Liver (tissue), 9 donors: ENCODE results near the gene PCP2. TPM values are rescaled to one million over a fixed set of nuclear protein-coding genes. Genes with fewer than 3 reads are reported as not detected.

Experiments used
- DNase-seq: peaks from one replicate; pipeline ENCODE4 v3.0.0-alpha.2; 2017; ENCODE audit warnings: low spot score
- H3K27ac ChIP-seq, 2 donors: one replicate each; pipeline ENCODE4 v1.7.0; 2013; ENCODE audit warnings: inconsistent platforms in 2 of 2, low read length in 2 of 2, control low read depth in 1 of 2, low read depth in 1 of 2, mild to moderate bottlenecking in 1 of 2
- H3K27me3 ChIP-seq, 4 donors: one replicate each; pipeline versions ENCODE4 v1.6.1 to v1.7.0; 2013; ENCODE audit warnings: low read length in 3 of 4, inconsistent platforms in 1 of 4, mild to moderate bottlenecking in 1 of 4, moderate library complexity in 1 of 4; ENCODE audit not compliant: control insufficient read depth in 4 of 4, insufficient read depth in 4 of 4
- H3K36me3 ChIP-seq, 4 donors: one replicate each; pipeline versions ENCODE4 v1.6.1 to v1.7.0; 2013; ENCODE audit warnings: low read length in 3 of 4, mild to moderate bottlenecking in 3 of 4, low read depth in 1 of 4, moderate library complexity in 1 of 4; ENCODE audit not compliant: control insufficient read depth in 4 of 4, insufficient read depth in 3 of 4
- H3K4me1 ChIP-seq, 4 donors: one replicate each; pipeline versions ENCODE4 v1.6.1 to v1.7.0; 2013; ENCODE audit warnings: low read length in 3 of 4, mild to moderate bottlenecking in 3 of 4, moderate library complexity in 1 of 4; ENCODE audit not compliant: control insufficient read depth in 4 of 4, insufficient read depth in 4 of 4
- H3K4me3 ChIP-seq, 3 donors: one replicate each; pipeline versions ENCODE4 v1.6.1 to v1.7.0; 2013; ENCODE audit warnings: low read length in 3 of 3, control low read depth in 1 of 3, low read depth in 1 of 3, mild to moderate bottlenecking in 1 of 3
- H3K9ac ChIP-seq, 2 donors: one replicate each; pipeline ENCODE4 v1.7.0; 2013; ENCODE audit warnings: low read length in 2 of 2, mild to moderate bottlenecking in 2 of 2, moderate library complexity in 2 of 2, control low read depth in 1 of 2, low read depth in 1 of 2
- H3K9me3 ChIP-seq, 4 donors: one replicate each; pipeline versions ENCODE4 v1.6.1 to v1.7.0; 2013; ENCODE audit warnings: low read length in 3 of 4; ENCODE audit not compliant: control insufficient read depth in 4 of 4
- EGR1 ChIP-seq, 2 donors: IDR thresholded peaks; 2 replicates each; pipeline ENCODE4 v1.6.1; 2016 to 2018; ENCODE audit warnings: antibody characterized with exemption in 2 of 2, low read depth in 2 of 2
- FOXA1 ChIP-seq: IDR thresholded peaks from 2 replicates; pipeline ENCODE4 v1.6.1; 2016; ENCODE audit warnings: antibody characterized with exemption
- FOXA2 ChIP-seq: IDR thresholded peaks from 2 replicates; pipeline ENCODE4 v1.6.1; 2016; ENCODE audit warnings: antibody characterized with exemption
- GABPA ChIP-seq, 2 donors: IDR thresholded peaks in 1 of 2; conservative IDR thresholded peaks in 1 of 2; 2 replicates each; pipeline ENCODE4 v1.6.1; 2016; ENCODE audit warnings: antibody characterized with exemption in 2 of 2, mild to moderate bottlenecking in 1 of 2, moderate library complexity in 1 of 2
- HNF4G ChIP-seq: IDR thresholded peaks from 2 replicates; pipeline ENCODE4 v1.6.1; 2016; ENCODE audit warnings: antibody characterized with exemption
- JUND ChIP-seq, 2 donors: IDR thresholded peaks; 2 replicates each; pipeline ENCODE4 v1.6.1; 2016; ENCODE audit warnings: antibody characterized with exemption in 2 of 2
- RAD21 ChIP-seq, 2 donors: IDR thresholded peaks; 2 replicates each; pipeline ENCODE4 v1.6.1; 2016; ENCODE audit warnings: antibody characterized with exemption in 2 of 2, mild to moderate bottlenecking in 2 of 2
- RXRA ChIP-seq, 2 donors: IDR thresholded peaks; 2 replicates each; pipeline ENCODE4 v1.6.1; 2017 to 2018; ENCODE audit warnings: antibody characterized with exemption in 2 of 2, mild to moderate bottlenecking in 1 of 2
- SP1 ChIP-seq: IDR thresholded peaks from 2 replicates; pipeline ENCODE4 v1.6.1; 2018; ENCODE audit warnings: antibody characterized with exemption, mild to moderate bottlenecking
- TAF1 ChIP-seq: conservative IDR thresholded peaks from 2 replicates; pipeline ENCODE4 v1.6.1; 2016; ENCODE audit warnings: antibody characterized with exemption, mild to moderate bottlenecking
- YY1 ChIP-seq: IDR thresholded peaks from 2 replicates; pipeline ENCODE4 v1.6.1; 2016; ENCODE audit warnings: antibody characterized with exemption, mild to moderate bottlenecking
- WGBS: extraction: QIAGEN DNeasy Blood & Tissue Kit; methylation state at CpG from one replicate; pipeline ENCODE4 v1.1.7; 2013; 5-methylcytosine and 5-hydroxymethylcytosine counted together
- polyA plus RNA-seq, 2 donors: library from polyadenylated mRNA; stranded (reverse) in 1 of 2; unstranded in 1 of 2; fragments of 200-250 nt in 1 of 2; fragments of >200 nt in 1 of 2; fragmentation: Nextera tagmentation in 1 of 2; extraction: Ambion mirVana in 1 of 2; gene quantifications; one replicate each; pipeline versions ENCODE4 v1.2.1 to v1.2.3, GENCODE V29; 2013 to 2015
- total RNA-seq, 2 donors: library from RNA; depleted of rRNA; stranded (reverse); fragments of >200 nt; gene quantifications; one replicate each; pipeline ENCODE4 v1.2.3, GENCODE V29; 2014
- TF ChIP-seq, protein P1 (sequence below): IDR thresholded peaks from 2 replicates; pipeline ENCODE4 v1.6.1; 2016; ENCODE audit warnings: antibody characterized with exemption, mild to moderate bottlenecking
- TF ChIP-seq, protein P2 (sequence below): fragments of 150-350 bp; IDR thresholded peaks from 2 replicates; pipeline ENCODE4 v1.5.1; 2017; ENCODE audit warnings: improper control_type of control experiment, low read depth, low read length; ENCODE audit not compliant: missing input control
- TF ChIP-seq, protein P3 (sequence below): IDR thresholded peaks from 2 replicates; pipeline ENCODE4 v1.6.1; 2016; ENCODE audit warnings: antibody characterized with exemption
- TF ChIP-seq, protein P4 (sequence below): IDR thresholded peaks from 2 replicates; pipeline ENCODE4 v1.6.1; 2016; ENCODE audit warnings: antibody characterized with exemption
- TF ChIP-seq, protein P5 (sequence below): IDR thresholded peaks from 2 replicates; pipeline ENCODE4 v1.6.1; 2016; ENCODE audit warnings: antibody characterized with exemption
- donor health status: healthy.
- donor health status: healthy.
- donor health status: healthy.
- donor health status: healthy.
- donor health status: healthy.

PCP2 gene
- total and polyA plus RNA-seq, 4 donors: 0.08 to 0.25 TPM; not detected in 2

DNA sequence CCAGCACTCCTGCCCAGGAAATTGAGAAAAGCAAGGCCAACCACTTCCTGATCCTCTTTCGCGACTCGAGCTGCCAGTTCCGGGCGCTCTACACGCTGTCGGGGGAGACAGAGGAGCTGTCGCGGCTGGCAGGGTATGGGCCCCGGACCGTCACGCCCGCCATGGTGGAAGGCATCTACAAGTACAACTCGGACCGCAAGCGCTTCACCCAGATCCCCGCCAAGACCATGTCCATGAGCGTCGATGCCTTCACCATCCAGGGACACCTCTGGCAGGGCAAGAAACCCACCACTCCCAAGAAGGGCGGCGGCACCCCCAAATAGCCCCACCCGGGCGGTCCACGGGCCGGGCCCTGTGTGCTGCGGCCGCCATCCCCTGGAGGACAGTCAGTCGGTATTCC is 15.8 kb downstream of the PCP2 start (continued):
- TF ChIP-seq, protein P1, sequence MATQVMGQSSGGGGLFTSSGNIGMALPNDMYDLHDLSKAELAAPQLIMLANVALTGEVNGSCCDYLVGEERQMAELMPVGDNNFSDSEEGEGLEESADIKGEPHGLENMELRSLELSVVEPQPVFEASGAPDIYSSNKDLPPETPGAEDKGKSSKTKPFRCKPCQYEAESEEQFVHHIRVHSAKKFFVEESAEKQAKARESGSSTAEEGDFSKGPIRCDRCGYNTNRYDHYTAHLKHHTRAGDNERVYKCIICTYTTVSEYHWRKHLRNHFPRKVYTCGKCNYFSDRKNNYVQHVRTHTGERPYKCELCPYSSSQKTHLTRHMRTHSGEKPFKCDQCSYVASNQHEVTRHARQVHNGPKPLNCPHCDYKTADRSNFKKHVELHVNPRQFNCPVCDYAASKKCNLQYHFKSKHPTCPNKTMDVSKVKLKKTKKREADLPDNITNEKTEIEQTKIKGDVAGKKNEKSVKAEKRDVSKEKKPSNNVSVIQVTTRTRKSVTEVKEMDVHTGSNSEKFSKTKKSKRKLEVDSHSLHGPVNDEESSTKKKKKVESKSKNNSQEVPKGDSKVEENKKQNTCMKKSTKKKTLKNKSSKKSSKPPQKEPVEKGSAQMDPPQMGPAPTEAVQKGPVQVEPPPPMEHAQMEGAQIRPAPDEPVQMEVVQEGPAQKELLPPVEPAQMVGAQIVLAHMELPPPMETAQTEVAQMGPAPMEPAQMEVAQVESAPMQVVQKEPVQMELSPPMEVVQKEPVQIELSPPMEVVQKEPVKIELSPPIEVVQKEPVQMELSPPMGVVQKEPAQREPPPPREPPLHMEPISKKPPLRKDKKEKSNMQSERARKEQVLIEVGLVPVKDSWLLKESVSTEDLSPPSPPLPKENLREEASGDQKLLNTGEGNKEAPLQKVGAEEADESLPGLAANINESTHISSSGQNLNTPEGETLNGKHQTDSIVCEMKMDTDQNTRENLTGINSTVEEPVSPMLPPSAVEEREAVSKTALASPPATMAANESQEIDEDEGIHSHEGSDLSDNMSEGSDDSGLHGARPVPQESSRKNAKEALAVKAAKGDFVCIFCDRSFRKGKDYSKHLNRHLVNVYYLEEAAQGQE: no peak

DNA sequence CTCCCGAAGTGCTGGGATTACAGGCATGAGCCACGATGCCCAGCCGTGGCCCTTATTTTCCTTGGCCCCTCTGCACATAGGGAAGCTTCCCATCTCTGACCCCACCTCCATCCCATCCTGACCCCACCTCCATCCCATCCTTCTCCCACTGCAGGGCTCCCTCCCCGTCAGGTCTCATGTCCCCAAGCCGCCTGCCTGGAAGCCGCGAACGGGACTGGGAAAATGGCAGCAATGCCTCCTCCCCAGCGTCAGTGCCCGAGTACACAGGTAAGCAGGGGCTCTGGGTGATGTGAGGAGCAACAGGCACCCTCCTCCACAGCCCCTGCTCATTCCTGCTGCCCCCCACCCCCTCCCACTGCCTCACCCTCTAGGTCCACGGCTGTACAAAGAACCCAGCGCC is 16.3 kb downstream of the PCP2 start:
- Histone ChIP-seq H3K9me3 (no peaks in the 10 kb centered on the region), H3K27ac (peak overlapping the region in 1 of 2 donors; percentile 86), H3K9ac (no peak overlapping the region), H3K4me3 (no peak overlapping the region), H3K27me3 (no peaks in the 10 kb centered on the region), H3K4me1 (peaks cover 17 to 36% (median 27%) of the 10 kb centered on the region in 4 donors), H3K36me3 (peaks cover 5 to 32% (median 20%) of the 10 kb centered on the region in 4 donors)
- WGBS: 89% methylated on average over 12 of the region's 12 CpGs
- DNase-seq: no peak
- TF ChIP-seq FOXA2 (no peak), GABPA (IDR thresholded peaks at IDR 0.05 in 1 of 2, conservative IDR thresholded peaks at IDR 0.05 in 1 of 2) (no peak), FOXA1 (no peak), YY1 (no peak), JUND (IDR thresholded peaks at IDR 0.05) (no peak), HNF4G (no peak)
- TF ChIP-seq, protein P2, sequence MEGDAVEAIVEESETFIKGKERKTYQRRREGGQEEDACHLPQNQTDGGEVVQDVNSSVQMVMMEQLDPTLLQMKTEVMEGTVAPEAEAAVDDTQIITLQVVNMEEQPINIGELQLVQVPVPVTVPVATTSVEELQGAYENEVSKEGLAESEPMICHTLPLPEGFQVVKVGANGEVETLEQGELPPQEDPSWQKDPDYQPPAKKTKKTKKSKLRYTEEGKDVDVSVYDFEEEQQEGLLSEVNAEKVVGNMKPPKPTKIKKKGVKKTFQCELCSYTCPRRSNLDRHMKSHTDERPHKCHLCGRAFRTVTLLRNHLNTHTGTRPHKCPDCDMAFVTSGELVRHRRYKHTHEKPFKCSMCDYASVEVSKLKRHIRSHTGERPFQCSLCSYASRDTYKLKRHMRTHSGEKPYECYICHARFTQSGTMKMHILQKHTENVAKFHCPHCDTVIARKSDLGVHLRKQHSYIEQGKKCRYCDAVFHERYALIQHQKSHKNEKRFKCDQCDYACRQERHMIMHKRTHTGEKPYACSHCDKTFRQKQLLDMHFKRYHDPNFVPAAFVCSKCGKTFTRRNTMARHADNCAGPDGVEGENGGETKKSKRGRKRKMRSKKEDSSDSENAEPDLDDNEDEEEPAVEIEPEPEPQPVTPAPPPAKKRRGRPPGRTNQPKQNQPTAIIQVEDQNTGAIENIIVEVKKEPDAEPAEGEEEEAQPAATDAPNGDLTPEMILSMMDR: no peak
- TF ChIP-seq, protein P3, sequence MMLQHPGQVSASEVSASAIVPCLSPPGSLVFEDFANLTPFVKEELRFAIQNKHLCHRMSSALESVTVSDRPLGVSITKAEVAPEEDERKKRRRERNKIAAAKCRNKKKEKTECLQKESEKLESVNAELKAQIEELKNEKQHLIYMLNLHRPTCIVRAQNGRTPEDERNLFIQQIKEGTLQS: no peak

DNA sequence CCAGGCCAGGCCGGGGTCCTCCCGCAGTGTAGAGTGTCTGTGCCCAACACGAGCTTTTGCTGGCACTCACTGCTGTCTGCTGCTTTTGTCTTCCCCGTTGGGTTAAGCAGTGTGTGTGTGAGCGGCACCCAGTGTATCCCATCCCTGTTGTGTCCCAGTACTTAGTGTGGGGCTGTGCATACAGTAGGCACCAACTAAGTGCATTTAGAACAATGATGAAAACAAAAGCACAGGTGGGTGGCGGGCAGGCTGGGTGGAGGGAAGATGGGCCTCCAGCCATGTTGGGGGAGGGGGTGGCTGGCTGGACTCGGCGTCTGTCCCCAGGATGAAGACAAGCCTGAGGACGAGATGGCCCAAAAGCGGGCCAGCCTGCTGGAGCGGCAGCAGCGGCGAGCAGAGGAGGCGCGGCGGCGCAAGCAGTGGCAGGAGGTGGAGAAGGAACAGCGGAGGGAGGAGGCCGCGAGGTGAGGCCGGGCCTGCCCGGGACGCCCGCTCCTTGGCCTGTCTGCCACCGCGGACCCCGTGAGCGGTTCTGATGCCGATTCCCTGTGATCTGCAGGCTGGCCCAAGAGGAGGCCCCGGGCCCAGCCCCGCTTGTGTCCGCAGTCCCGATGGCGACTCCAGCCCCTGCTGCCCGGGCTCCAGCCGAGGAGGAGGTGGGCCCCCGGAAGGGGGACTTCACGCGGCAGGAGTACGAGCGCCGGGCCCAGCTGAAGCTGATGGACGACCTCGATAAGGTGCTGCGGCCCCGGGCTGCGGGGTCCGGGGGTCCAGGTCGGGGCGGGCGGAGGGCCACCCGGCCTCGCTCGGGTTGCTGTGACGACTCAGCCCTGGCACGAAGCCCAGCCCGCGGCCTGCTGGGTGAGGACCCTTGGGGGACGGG is 18.4 kb downstream of the PCP2 start:
- Histone ChIP-seq H3K9me3 (no peaks in the 10 kb centered on the region), H3K4me3 (no peak overlapping the region), H3K27me3 (no peaks in the 10 kb centered on the region), H3K9ac (no peak overlapping the region), H3K4me1 (peaks cover 17 to 33% (median 27%) of the 10 kb centered on the region in 4 donors), H3K36me3 (peaks cover 9 to 32% (median 17%) of the 10 kb centered on the region in 4 donors), H3K27ac (no peak overlapping the region)
- no peak for DNase-seq
- WGBS: 89% methylated on average over 59 of the region's 59 CpGs
- TF ChIP-seq HNF4G: no peak
- TF ChIP-seq, protein P4, sequence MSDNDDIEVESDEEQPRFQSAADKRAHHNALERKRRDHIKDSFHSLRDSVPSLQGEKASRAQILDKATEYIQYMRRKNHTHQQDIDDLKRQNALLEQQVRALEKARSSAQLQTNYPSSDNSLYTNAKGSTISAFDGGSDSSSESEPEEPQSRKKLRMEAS: no peak
- no peak for TF ChIP-seq EGR1 (IDR thresholded peaks at IDR 0.05; ENCODE audit: low read depth in 2 of 2)
- no peak for TF ChIP-seq RAD21 (IDR thresholded peaks at IDR 0.05)
- TF ChIP-seq, protein P2: no peak
- TF ChIP-seq, protein P3: no peak
- TF ChIP-seq FOXA2: no peak
- no peak for TF ChIP-seq RXRA (IDR thresholded peaks at IDR 0.05)
- TF ChIP-seq JUND (IDR thresholded peaks at IDR 0.05): no peak
- TF ChIP-seq, protein P5, sequence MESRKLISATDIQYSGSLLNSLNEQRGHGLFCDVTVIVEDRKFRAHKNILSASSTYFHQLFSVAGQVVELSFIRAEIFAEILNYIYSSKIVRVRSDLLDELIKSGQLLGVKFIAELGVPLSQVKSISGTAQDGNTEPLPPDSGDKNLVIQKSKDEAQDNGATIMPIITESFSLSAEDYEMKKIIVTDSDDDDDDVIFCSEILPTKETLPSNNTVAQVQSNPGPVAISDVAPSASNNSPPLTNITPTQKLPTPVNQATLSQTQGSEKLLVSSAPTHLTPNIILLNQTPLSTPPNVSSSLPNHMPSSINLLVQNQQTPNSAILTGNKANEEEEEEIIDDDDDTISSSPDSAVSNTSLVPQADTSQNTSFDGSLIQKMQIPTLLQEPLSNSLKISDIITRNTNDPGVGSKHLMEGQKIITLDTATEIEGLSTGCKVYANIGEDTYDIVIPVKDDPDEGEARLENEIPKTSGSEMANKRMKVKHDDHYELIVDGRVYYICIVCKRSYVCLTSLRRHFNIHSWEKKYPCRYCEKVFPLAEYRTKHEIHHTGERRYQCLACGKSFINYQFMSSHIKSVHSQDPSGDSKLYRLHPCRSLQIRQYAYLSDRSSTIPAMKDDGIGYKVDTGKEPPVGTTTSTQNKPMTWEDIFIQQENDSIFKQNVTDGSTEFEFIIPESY: no peak
- TF ChIP-seq SP1: no peak
- no peak for TF ChIP-seq TAF1
- no peak for TF ChIP-seq YY1
